Measurements from ENCODE around the gene RNF144A.

The RNF144A gene

DNA sequence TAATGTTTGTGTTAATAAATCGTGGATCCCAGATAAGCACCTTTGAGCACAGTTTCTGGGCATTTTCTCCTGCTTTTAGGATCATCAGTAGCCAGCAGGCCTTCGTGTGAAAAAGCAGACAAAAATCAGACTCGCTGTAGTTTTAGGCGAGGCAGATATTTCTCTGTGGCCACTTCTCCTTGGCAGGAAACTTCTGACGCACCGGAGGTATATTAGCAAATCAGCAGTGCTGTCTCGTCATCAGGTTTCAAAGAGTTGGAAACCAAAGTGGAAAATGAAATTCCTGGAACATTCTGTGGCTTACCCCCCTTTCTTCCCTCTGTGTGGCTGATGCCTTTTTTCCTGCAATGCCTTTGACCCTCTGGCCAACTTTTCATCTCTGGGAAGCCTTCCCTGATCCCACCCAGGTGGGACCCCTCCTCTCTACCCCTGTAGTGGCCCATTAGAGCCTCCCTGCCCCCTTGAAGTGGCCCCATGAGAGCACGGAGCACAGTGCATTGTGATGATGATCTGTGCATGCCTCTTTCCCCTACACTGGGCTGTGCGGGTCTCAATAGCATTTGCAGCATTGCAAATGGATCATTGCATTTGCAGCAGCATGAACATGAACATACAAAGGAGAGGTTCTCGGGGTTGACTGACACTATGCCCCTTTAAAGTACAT lies 93.3 kb downstream of the RNF144A start:
- DNase-seq, result no peak

DNA sequence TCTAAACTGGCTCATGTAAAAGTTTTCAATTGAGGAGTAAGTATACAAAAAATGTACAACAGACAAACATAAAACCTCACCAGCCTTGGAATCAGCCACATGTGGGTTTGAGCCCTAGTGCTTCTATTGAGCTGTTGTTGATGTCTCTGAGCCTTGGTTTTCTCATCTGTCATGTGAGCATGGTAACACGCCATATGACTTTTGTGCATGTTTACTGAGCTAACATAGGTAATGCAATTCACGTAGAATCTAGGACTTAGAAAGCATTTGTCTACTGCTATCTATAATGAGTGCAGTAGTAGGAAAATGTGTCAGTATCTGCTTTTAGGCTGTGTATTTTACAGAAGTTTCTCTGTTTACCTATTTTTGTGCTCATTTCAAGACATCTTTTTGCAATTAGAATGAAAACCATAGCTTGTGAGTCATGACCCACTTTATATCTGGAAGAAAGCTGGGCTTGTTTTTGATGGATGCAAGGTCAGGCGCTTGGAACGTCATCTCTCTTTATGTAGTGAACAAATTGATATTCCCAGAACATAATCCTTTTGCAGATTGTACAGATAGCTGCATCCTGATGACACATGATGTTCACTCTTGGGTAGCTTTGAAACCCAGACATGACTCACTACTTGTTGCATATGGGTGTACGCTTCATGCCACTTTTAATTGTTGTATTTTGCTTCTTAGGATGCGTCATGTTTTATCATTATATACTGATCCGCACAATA lies 94.3 kb downstream of the RNF144A start:
- no peak for DNase-seq

- no peak for DNase-seq
Measured at GRCh38 chr2:7012141-7012764, 95.0 kb downstream of the RNF144A start.

DNA sequence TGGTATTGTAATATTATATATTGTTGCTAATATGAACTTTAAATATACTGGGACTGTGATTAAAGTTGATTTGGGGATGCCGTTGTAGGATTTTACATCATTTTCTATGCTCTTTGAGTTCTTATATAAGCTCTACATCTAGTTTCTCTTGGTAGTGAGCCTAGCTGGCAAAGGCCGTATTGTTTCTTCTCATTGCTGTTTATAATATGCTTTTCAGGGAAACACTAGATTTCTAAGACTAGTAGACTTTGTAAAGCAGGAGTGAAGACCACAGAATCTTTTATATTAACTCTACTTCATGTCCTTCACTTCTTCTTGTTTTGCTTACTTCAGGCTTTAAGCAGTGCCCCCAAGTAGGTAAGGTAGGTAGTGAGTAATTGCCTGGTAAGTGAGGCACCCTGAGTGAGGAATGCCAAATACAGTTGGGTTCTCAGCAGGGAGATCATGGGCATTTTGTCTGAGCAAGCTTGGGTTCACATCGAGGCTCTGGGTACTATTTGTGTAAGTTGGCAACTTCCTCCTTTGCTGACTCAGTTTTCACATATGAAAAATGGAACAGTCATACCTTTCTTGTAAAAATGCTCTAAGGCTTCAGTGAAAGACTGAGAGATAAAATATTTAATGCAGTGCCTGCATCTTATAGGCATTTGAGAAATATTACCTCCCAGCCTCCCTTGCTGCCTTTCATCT lies 96.4 kb downstream of the RNF144A start:
- no peak for DNase-seq

GRCh38 chr2:7014174-7014640 lies 97.0 kb downstream of the RNF144A start:
- no peak for DNase-seq

DNA sequence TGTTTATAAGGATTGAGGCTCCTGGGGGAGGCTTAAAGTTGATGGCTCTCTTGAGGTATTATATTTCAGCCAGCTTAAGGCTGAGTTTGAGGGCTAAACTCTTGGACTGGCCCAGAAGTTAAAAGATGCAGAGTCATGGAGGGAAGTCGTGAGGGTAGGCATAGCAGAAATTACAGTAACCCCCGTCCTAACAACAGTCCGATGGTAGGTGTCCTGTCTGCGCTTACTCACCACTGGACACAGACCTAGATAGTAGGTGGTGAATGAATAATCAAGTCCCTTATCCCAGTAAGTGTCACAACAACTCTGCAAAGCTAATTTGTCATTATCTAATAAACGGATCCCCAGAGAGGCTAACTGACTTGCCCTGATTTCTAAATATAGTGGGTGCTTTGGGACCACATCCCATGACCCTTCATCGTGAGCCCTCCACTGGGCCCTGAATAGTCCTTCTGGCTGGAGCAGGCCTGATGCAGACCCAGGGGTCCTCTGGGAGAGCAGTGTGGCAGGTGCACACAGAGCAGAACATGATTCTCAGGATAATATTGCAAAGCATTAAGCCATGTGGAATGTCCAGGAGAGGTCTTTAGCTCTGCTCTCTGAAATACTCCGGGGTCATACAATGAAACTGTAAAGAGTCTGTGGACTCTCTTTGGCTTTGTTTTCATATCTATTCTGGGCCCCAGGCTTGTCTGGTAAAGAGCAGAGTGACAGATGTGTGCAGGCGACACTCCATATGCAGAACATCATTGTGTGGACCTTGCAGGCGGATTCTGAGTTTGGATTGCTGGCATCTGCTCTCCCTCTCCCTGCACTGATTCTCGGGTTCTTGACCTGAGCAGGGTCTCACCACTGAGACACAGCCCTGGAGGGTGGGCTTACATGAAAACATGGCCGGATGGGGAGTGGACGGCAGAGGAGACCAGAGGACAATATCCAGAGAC lies 98.1 kb downstream of the RNF144A start:
- DNase-seq, result no peak

DNA sequence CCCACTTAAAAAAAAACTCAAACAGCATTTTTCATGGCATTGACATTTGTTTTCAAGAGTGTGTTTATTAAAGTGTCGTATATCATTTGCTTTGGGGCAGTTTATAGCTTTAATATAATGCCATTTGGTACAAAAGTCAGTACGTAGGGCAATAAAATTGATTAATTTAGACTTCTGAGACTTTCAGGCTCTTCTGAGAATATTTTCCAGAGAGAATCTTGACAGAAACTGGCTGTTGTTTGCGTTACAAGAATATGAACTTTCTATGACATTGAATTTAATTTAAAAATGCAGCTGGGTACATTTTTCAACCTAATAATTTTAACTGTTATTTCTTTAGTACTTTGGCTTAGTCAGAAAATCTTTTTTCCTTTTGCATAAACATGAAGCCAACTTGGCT lies 98.9 kb downstream of the RNF144A start:
- DNase-seq, result no peak

- no peak for DNase-seq
Measured at GRCh38 chr2:7016601-7017211, 99.5 kb downstream of the RNF144A start.

DNA sequence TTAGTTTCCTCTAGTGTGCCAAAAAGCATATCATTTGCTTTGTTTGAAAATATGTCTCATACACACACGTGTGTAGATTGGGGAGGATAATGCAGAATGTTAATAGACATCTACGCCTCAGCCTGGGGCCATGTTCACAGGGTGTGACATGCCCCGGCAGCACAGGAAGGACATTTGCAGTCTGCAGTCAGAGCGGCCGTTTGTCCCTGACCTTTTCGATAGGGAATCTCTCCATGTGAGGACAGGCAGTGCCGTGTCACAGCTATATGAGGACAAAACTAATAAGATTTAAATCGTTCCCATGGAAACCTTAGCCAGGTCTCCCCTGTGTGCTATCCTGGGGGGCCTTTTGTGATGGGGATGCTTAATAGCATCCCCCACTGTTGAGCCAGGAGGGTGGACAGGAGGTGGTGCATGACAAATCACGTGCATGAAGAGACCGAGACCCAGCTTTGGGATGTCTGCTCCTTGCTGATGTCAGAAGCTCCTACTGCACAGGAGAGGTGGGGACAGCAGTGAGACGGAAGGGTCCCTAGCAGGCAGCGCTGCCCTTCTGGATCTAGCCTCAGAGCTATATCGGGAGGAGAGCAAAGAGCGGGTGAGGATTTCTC lies 100.6 kb downstream of the RNF144A start:
- no peak for DNase-seq

DNA sequence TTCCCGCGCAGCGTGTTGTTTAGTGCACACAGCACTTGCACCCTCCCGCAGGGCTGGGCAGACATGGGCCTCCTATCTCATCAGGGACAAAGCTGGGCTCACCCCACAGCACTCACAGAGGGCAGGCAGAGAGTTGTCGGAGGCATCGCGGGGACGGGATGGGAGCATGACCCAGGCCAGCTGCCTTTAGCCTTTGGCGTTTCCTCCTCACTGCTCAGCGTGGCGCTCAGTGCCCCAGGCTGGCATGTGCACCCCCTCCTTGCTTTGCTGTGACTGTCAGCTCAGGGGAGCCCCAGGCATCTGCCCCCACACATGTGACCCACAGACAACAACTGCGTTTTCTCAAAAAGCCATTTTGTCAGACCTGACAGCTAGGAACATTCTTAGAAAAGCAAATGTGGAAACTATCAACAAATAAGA lies 101.1 kb downstream of the RNF144A start:
- DNase-seq, result no peak

- DNase-seq, result no peak
Measured at GRCh38 chr2:7018767-7019166, 101.6 kb downstream of the RNF144A start.

GRCh38 chr2:7019191-7019590 lies 102.0 kb downstream of the RNF144A start:
- no peak for DNase-seq

DNA sequence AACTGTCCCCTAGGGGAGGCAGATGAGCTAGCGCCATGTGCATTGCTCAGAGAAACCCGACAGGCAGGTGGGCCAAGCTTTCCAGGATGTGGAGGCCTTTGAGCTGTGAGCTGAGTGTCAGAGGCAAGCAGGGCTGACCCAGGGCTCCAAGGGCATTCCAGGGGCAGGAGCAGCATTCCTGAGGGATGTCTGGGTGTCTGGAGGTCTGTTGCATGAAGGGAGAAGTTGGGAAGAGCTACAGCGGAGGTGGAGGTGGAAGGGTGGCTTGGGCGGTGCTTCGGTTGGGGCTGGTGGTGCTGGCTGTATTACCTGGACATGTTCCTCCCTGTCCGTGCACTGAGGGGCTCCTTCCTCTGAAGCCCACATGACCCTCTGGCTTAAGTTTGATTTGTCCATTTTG lies 102.8 kb downstream of the RNF144A start:
- no peak for DNase-seq

- no peak for DNase-seq
Measured at GRCh38 chr2:7020468-7020867, 103.3 kb downstream of the RNF144A start.

GRCh38 chr2:7020939-7021470 lies 103.8 kb downstream of the RNF144A start:
- DNase-seq, result no peak

- DNase-seq, result no peak
Measured at GRCh38 chr2:7022492-7023385, 105.5 kb downstream of the RNF144A start.

DNA sequence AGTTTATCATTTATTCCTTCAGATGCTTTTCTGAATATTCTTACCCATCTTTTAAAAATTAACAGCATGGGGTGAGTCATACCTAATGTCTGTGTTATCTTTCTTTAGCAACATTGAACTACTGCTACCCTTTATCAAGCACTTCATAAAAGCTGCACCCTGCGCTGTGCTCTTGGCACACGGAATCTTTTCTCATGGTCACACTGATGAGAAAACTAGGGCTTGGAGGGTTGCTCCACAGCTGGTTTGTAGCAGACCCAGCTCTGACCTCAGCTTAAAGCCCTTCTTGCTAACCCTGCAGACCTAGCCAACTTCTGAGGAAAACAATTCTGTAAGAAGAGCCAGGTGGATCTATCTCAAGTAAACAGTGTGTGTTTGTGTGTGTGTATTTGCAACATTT lies 106.3 kb downstream of the RNF144A start:
- DNase-seq, result no peak

DNA sequence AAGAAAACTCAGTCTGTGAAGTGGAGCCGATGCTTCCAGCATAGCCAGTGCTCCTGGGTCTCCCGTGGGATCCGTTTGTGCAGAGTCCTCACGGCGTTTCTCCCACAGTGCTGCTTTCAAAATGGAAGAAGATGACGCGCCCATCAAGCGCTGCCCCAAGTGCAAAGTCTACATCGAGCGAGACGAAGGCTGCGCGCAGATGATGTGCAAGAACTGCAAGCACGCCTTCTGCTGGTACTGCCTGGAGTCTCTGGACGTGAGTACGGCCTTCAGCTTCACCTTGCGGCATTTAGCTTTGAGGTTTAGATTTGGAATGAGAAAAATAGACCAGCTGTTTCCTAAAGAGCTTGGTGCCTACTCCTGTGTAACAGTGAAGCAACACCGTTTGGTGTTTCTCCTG lies 107.0 kb downstream of the RNF144A start:
- DNase-seq, result no peak

- DNase-seq, result no peak
Measured at GRCh38 chr2:7025082-7025481, 107.9 kb downstream of the RNF144A start.

DNA sequence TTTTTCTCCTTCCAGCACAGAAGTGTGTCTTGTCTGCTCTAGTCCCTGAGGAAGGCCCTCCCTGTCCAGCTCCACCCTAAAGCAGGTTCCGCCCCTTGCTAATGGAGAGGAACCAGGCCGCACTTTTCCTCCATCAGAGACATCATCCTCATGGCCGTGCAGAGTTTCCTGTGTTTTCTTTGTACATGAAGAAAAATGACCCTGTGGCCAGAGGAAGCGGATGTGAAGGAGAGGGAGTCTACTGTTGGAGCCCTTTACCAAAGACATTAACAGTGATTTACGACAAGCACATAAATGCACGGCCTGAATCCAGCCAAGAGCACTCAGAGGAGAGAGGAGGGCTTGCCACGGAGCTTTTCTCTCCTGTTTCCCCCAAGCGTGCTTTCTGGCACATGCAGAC lies 109.5 kb downstream of the RNF144A start:
- DNase-seq, result no peak

All from activated CD8-positive, alpha-beta memory T cell treated with anti-CD3 and anti-CD28 coated beads for 24 hours (primary cell).